ENCODE data around the gene ELP4.

GRCh38 chr11:31531293-31531692, 21.7 kb downstream of the ELP4 start:
- TF ChIP-seq CTCF (IDR thresholded peaks at IDR 0.05; ENCODE audit: low read length) (no peak), EZH2 (IDR thresholded peaks at IDR 0.05; ENCODE audit: borderline replicate concordance, low read length) (no peak)
